ENCODE measurements around the gene SMS.

The SMS gene

GRCh38 chrX:21956783-21957182 is 16.3 kb downstream of the SMS start:
- TF ChIP-seq JUND (IDR thresholded peaks at IDR 0.05; ENCODE audit: low read depth) = no peak
- no peak for DNase-seq (ENCODE audit: low read depth in 1 of 2, low spot score in 1 of 2)
- in situ Hi-C loops (cut with HindIII; ENCODE audit: low pct_unique_long_range_greater_than_20kb, low sequenced_read_pairs) = no loop called here

DNA sequence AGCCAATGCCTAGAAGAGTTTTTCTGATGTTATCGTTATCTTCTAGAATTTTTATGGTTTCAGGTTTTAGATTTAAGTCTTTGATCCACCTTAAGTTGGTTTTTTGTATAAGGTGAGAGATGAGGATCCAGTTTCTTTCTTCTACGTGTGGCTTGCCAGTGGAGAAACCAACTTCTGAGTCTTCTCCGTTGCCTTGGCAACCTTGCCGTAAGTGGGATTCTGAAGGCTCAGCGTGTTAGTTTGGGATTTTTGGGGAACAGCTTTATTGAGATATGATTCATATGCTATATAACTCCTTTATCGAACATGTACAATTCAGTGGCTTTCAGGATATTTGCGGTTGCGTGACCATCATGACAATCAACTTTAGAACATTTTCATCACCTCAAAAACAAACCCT is 17.7 kb downstream of the SMS start:
- in situ Hi-C loops (cut with HindIII; ENCODE audit: low pct_unique_long_range_greater_than_20kb, low sequenced_read_pairs) = no loop called here
- no peak for DNase-seq (ENCODE audit: low read depth in 1 of 2, low spot score in 1 of 2)
- TF ChIP-seq JUND (IDR thresholded peaks at IDR 0.05; ENCODE audit: low read depth) = no peak

GRCh38 chrX:21958916-21959315 is 18.4 kb downstream of the SMS start:
- TF ChIP-seq JUND (IDR thresholded peaks at IDR 0.05; ENCODE audit: low read depth) = no peak
- in situ Hi-C loops (cut with HindIII; ENCODE audit: low pct_unique_long_range_greater_than_20kb, low sequenced_read_pairs) = no loop called here
- DNase-seq (ENCODE audit: low read depth in 1 of 2, low spot score in 1 of 2) = no peak

DNA sequence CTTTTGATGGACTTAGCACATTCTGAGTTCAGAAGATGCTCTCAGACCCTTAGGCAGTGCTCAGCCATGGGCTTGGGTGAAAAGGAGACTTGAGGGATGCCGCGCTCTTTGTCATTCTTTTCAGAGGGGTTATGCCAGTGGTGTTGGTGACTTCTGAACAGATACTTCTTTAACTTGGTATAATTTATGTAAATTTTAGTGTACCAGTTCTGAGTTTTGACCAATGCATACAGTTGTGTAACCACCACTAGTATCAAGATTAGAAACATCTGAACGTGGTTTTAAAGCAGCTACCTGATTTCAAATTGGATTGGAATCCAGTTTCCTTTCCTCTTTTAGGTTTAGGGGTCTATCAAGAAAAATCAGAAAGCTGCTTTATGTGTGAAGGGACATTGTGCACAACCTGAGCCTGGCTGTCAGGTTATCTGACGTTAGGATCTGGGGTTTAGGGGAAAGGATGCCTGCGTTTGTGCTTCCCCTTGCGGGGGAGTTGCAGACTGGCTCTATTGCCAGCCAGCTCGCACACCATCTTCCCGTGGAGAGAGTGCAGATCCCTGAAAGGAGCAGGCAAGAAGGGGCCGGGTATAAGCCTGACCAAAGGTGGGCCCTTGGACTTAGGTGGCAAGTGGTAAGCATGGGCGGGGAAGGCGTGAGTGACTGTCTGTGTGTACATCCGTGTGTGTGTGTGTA is 19.0 kb downstream of the SMS start:
- in situ Hi-C loops (cut with HindIII; ENCODE audit: low pct_unique_long_range_greater_than_20kb, low sequenced_read_pairs) = no loop called here
- no peak for TF ChIP-seq JUND (IDR thresholded peaks at IDR 0.05; ENCODE audit: low read depth)
- no peak for DNase-seq (ENCODE audit: low read depth in 1 of 2, low spot score in 1 of 2)

DNA sequence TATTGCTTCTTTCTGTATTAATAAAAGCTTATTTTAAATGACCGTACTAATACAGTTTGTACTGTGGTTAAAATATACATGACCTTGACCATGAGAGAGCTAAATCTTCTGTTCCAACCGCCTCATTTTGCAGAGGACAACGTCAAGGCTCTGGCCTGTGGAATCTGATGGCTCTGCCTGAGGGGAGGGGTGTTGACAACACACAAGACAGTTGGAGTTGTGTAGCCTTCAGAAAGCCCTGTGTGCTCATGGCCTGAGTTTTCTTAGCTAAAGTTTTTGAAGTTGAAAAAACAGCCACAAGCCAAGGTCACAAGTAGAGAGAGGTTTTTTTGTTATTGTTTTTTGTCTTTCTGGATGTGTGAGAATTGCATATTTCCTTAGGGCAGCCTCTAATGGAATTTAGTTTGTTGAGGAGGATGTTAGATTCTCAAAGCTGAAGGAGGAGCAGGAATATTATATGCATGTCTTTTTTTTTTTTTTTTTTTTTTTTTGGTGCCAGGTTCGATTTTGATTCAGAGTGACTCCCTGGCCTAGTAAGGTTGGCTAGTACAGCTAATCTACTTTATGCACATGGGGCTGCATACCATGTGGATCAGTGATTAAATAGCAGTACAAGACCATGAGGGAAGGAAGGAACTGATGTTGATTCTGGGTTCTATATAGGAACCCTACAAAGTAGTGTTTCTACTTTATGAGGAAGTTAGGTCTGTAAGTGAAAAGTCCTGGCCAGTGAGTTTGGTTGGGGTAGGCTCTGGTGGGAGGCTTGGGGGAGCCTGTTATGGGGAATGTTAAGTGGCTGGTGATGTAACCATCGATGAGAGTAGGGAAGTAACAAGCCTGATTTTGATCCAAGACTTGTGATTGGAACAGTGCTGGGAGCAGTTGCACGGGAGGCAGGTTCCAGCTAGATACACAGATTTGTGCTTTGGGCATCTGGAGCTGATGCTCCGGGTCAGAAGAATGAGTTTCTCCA is 20.3 kb downstream of the SMS start:
- TF ChIP-seq JUND (IDR thresholded peaks at IDR 0.05; ENCODE audit: low read depth) = no peak
- DNase-seq (ENCODE audit: low read depth in 1 of 2, low spot score in 1 of 2) = no peak
- in situ Hi-C loops (cut with HindIII; ENCODE audit: low pct_unique_long_range_greater_than_20kb, low sequenced_read_pairs) = no loop called here

GRCh38 chrX:21962361-21962760 is 21.9 kb downstream of the SMS start:
- DNase-seq (ENCODE audit: low read depth in 1 of 2, low spot score in 1 of 2) = no peak
- in situ Hi-C loops (cut with HindIII; ENCODE audit: low pct_unique_long_range_greater_than_20kb, low sequenced_read_pairs) = no loop called here
- TF ChIP-seq JUND (IDR thresholded peaks at IDR 0.05; ENCODE audit: low read depth) = no peak

- in situ Hi-C loops (cut with HindIII; ENCODE audit: low pct_unique_long_range_greater_than_20kb, low sequenced_read_pairs) = no loop called here
- no peak for TF ChIP-seq JUND (IDR thresholded peaks at IDR 0.05; ENCODE audit: low read depth)
- no peak for DNase-seq (ENCODE audit: low read depth in 1 of 2, low spot score in 1 of 2)
These were observed 22.8 kb downstream of the SMS start for GRCh38 chrX:21963269-21963668.

DNA sequence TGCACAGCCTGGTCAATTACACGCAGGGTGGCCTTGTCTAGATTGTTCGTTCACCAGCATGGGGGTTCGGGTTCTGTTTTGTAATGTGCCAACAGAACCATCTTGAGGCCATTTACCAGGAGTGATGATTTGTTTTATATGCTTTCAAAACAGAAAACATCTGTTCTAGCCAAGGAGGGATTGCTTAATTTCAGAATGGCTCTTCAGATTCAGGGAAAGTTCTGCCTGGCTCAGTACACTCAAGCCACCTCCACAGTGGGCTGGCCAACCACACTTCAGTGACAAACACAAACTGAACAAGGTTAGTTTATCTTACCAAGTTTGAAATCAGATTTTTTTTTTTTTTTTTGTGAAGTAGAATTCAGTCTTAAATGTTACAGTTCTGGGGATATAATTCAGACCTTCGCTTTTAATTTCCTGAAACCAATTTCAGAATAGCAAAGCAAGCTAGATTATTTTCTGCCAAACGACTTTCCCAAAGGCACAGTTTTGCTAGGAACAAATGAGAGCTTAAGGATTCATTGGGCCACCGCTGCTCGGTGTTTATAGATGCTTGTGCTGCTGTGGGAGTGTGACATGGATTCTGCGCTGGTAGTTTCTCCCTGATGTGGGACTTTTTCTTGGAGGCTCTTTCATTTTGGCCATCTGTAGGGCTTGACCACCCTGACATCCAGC is 23.4 kb downstream of the SMS start:
- in situ Hi-C loops (cut with HindIII; ENCODE audit: low pct_unique_long_range_greater_than_20kb, low sequenced_read_pairs) = no loop called here
- TF ChIP-seq JUND (IDR thresholded peaks at IDR 0.05; ENCODE audit: low read depth) = no peak
- no peak for DNase-seq (ENCODE audit: low read depth in 1 of 2, low spot score in 1 of 2)

DNA sequence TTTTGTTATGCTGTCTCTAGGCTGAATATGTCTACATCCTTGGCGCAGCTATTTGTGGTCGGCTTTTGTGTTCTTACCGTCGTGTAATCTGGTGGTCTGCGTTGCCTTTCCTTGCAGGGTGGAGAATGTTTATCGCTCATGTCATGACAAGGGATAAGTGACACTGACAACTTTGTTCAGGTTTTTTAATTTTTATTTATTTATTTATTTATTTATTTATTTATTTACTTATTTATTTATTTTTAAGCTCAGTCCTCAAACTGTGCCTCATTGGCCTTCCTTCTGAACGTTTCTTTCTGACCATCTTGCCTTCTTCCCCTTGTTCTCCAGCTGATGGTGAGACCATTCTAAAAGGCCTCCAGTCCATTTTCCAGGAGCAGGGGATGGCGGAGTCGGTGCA is 26.4 kb downstream of the SMS start:
- no peak for DNase-seq (ENCODE audit: low read depth in 1 of 2, low spot score in 1 of 2)
- no peak for TF ChIP-seq JUND (IDR thresholded peaks at IDR 0.05; ENCODE audit: low read depth)
- in situ Hi-C loops (cut with HindIII; ENCODE audit: low pct_unique_long_range_greater_than_20kb, low sequenced_read_pairs) = no loop called here

GRCh38 chrX:21968333-21968732 is 27.8 kb downstream of the SMS start:
- in situ Hi-C loops (cut with HindIII; ENCODE audit: low pct_unique_long_range_greater_than_20kb, low sequenced_read_pairs) = no loop called here
- TF ChIP-seq JUND (IDR thresholded peaks at IDR 0.05; ENCODE audit: low read depth) = no peak
- no peak for DNase-seq (ENCODE audit: low read depth in 1 of 2, low spot score in 1 of 2)

DNA sequence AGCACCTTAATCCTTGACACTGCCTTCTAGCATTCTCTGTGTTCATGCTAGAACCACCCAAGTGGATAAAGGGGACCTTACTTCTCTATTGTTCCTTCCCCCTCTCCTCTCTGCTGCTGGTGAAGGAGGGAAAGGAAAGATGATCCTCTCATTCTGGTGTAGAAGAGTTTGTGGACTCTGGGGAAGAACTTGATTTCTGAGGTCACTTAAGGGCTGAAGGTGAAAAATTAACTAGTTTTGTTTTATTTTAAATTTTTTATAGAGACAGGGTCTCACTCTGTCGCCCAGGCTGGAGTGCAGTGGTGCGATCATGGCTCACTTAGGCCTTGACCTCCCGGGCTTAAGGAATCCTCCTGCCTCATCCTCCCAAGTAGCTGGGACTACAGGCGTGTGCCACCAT is 29.8 kb downstream of the SMS start:
- no peak for TF ChIP-seq JUND (IDR thresholded peaks at IDR 0.05; ENCODE audit: low read depth)
- no peak for DNase-seq (ENCODE audit: low read depth in 1 of 2, low spot score in 1 of 2)
- in situ Hi-C loops (cut with HindIII; ENCODE audit: low pct_unique_long_range_greater_than_20kb, low sequenced_read_pairs) = no loop called here

DNA sequence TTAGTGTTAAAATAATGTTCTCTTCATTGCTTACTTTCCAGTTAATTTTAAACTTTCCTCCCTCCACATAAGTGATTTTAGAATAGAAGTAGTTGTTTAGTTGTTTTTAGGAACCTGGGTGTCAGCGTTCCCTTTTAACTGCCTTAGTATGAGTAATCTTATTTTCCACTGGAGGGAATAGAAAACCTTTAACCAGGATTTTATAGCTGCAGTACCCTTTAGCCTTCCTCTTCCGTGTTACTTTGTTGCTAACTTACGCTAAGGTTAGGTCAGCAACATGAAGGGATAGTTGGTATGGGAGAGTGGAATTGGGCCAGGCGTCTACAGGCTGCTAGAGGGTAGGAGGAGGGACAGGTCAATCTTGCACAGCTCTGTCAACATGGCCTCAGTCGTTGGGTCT is 31.5 kb downstream of the SMS start:
- DNase-seq (ENCODE audit: low read depth in 1 of 2, low spot score in 1 of 2) = no peak
- in situ Hi-C loops (cut with HindIII; ENCODE audit: low pct_unique_long_range_greater_than_20kb, low sequenced_read_pairs) = no loop called here
- TF ChIP-seq JUND (IDR thresholded peaks at IDR 0.05; ENCODE audit: low read depth) = no peak

DNA sequence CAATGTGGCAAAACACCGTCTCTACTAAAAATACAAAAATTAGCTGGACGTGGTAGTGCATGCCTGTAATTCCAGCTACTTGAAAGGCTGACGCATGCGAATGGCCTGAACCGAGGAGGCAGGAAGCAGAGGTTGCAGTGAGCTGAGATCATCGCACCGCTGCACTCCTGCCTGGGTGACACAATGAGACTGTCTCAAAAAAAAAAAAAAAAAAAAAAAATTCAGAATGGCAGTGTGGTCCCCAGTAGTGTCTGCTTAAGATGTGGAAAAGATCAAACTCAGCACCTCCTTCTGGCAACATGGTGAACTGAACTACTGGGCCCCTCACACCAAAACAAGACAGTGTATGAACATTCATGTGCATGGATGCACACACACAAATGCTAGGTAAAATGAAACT is 32.2 kb downstream of the SMS start:
- in situ Hi-C loops (cut with HindIII; ENCODE audit: low pct_unique_long_range_greater_than_20kb, low sequenced_read_pairs) = no loop called here
- no peak for DNase-seq (ENCODE audit: low read depth in 1 of 2, low spot score in 1 of 2)
- no peak for TF ChIP-seq JUND (IDR thresholded peaks at IDR 0.05; ENCODE audit: low read depth)
